ENCODE results near the gene SLC36A2.

GRCh38 chr5:151327585-151327984, 19.8 kb downstream of the SLC36A2 start:
- TF ChIP-seq PATZ1 (CRISPR knock-in tag; IDR thresholded peaks at IDR 0.05; ENCODE audit: borderline replicate concordance) (no peak), RARB (CRISPR knock-in tag; IDR thresholded peaks at IDR 0.05) (no peak), ESRRG (CRISPR knock-in tag; IDR thresholded peaks at IDR 0.05) (no peak), ZNF8 (CRISPR knock-in tag; IDR thresholded peaks at IDR 0.05) (no peak), PPARA (CRISPR knock-in tag; IDR thresholded peaks at IDR 0.05; ENCODE audit: borderline replicate concordance) (no peak), ZC3H10 (CRISPR knock-in tag; IDR thresholded peaks at IDR 0.05) (no peak), TCF4 (CRISPR knock-in tag; IDR thresholded peaks at IDR 0.05; ENCODE audit: borderline replicate concordance) (no peak), TOX (CRISPR knock-in tag; IDR thresholded peaks at IDR 0.05; ENCODE audit: borderline replicate concordance) (no peak), TSHZ2 (CRISPR knock-in tag; IDR thresholded peaks at IDR 0.05) (no peak), CSDC2 (CRISPR knock-in tag; IDR thresholded peaks at IDR 0.05) (no peak)

Measured in SK-N-SH treated with all-trans-retinoic acid at 6 μM for 48 hours (cell line).